Dedifferentiated amniotic fluid mesenchymal stem cell (primary cell): ENCODE measurements around the gene ATP6V0B.

Source experiments
- DNase-seq: peaks from one replicate; pipeline ENCODE4 v3.0.0-alpha.2; 2016; ENCODE audit errors: extremely low spot score

Gene ATP6V0B

GRCh38 chr1:43969746-43970466 lies 4.9 kb upstream of the ATP6V0B start, which contains the start of gene DPH2:
DPH2 (plus strand) TSS chr1:43970010; CDS start chr1:43970176, 166 bp downstream.
- DNase-seq: peak; percentile 97

- DNase-seq: no peak
These were observed 4.3 kb upstream of the ATP6V0B start for GRCh38 chr1:43970502-43970901.

GRCh38 chr1:43970911-43971310 lies 3.8 kb upstream of the ATP6V0B start:
- DNase-seq: no peak

GRCh38 chr1:43971336-43971980 lies 3.3 kb upstream of the ATP6V0B start:
- no peak for DNase-seq

GRCh38 chr1:43973981-43974442 lies 748 bp upstream of the ATP6V0B start:
- no peak for DNase-seq

DNA sequence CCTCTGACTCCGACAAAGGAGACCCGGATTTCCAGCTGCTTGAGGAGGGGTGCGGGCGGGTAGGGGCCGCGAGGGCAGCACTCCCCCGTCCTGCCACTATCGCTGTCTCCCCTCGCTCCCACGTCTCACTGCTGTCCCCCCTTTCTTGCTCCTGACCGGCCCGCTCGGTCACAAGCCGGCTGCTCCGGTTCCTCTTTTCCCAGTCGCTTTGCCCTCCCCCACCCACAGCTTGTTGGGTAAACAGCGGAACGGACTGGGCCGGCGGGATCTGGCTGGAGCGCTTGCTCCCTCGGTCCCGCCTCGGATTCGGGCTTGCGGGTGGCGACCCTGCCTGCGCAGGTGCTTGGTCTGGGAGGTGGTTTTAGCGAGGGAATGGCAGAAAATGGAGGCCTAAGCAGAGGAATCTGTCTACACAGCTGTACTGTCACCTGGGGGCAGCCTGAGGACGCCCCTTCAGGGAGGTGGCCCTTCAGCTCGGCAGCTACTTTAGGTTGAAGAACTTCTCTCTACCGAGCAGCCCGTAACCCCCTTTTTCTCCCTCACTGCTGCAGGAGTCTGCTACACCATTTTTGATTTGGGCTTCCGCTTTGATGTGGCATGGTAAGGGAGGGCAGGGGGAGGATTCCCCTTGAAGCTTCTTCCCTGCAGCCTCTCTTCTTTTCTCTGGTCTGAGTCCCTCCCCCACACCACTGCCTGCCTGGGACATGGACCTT lies 645 bp downstream of the ATP6V0B start:
- DNase-seq: no peak

DNA sequence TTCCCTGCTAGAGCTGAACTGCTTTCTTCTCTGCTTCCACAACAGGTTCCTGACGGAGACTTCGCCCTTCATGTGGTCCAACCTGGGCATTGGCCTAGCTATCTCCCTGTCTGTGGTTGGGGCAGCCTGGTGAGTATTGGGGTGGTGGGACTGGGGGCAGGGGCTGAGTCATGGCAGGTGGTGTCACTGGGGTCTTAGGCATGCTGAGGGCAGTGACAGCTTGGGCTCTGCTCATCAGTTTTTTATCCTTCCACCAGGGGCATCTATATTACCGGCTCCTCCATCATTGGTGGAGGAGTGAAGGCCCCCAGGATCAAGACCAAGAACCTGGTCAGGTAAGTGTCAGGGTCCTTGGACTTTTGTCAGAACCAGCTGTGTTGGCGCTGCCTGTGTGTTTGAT lies 1.3 kb downstream of the ATP6V0B start:
- DNase-seq: no peak

DNA sequence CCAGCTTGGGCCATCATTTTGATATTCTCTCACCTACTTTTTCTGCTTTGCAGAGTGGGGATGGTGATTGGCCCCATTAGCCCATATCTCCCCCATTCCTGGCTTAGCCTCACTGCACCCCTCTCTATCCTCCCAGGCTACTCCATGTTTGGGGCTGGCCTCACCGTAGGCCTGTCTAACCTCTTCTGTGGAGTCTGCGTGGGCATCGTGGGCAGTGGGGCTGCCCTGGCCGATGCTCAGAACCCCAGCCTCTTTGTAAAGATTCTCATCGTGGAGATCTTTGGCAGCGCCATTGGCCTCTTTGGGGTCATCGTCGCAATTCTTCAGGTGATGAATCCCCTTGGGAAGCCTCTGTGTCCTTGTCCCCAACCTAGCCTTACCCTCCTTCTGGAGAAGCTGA lies 2.1 kb downstream of the ATP6V0B start:
- no peak for DNase-seq

GRCh38 chr1:43977376-43978263 lies 2.9 kb downstream of the ATP6V0B start:
- DNase-seq: no peak

- no peak for DNase-seq
These were observed 3.4 kb downstream of the ATP6V0B start for GRCh38 chr1:43978264-43978550.

DNA sequence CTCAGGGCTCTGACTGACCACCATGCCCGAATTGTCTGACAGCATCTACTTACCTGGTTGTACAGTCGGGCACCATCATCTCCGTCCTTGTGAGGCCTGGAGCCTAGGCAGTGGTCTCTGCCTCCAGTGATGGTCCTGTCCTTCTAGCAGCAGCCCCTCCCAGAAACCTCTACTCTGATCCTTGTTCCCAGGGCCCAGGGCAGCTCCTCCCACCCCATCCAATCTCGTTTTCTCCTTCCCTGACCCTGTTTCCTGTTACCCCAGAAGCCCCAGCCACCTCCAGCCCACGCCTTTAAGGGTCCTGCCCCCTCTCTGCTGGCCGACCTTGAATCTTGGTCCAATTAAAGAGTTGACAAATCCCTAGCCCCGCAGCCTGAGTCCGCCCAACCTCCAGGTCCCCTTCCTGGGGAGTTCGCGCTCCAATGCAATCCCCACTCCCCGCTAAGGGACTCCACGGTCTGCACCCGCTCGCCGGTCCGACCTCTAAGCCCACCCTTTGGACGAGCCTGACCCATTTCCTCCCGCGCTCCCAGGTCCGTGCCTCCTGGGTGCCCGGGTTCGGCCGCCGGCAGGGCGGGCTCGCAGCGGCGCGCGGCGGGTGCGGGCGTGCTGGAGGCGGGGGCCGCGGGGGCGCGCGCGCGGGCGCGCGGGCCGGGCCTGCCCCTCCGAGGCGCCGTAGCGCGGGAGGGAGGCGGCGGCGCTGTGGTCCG lies 3.9 kb downstream of the ATP6V0B start, which contains the start of gene B4GALT2:
Gene B4GALT2 (plus strand): TSS at position 660 of the 710 bp plus-strand sequence. CDS start 1,951 bp downstream, outside the sequence.
- DNase-seq: no peak

DNA sequence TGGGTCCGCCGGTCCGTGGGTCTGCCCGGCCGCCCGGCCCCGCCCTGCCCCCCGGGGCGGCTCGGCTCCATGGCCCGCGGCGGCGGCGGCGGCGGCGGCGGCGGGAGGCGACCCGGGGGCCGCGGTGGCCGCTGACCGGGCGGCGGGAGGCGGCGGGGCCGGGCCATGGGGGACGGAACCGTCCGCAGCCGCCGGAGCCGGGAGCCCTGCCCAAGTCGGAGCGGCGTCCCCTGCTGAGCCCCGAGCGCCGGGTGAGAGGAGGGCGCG lies 4.4 kb downstream of the ATP6V0B start:
- DNase-seq: no peak

DNA sequence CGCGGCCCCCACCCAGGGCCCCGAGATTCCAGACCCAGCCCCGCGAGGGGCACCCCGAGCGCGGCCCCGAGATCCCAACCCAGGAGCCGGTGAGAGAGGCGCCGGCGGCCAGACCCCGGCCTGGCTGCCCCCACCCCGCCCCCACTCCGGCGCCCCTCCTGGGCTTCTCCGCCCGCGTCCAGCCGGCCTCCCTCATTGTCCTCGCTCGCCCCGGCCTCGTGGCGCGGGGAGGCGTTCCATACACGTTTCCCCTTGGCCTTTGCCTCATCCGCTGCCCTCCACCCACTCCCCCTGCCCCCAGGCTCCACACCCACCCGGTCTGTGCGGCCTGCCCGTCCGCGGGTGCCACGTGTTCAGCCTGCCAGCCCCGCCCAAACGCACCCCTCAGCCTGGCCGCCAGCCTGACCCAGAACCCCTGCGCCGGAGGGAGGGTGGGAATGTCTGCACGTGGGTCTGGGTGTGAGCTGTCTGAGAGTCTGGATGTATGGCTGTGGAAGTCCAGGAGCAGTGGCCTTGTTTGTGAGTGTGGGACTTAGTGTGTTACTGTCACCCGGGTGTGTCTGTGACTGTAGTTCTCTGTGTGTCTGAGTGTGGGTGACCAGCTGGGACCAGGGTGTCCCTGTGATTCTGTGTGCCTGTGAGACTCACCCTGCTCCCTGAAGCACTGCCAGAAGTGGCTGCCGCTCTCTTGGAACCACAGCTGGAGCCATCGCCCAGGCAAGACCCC lies 4.9 kb downstream of the ATP6V0B start:
- DNase-seq: no peak

DNA sequence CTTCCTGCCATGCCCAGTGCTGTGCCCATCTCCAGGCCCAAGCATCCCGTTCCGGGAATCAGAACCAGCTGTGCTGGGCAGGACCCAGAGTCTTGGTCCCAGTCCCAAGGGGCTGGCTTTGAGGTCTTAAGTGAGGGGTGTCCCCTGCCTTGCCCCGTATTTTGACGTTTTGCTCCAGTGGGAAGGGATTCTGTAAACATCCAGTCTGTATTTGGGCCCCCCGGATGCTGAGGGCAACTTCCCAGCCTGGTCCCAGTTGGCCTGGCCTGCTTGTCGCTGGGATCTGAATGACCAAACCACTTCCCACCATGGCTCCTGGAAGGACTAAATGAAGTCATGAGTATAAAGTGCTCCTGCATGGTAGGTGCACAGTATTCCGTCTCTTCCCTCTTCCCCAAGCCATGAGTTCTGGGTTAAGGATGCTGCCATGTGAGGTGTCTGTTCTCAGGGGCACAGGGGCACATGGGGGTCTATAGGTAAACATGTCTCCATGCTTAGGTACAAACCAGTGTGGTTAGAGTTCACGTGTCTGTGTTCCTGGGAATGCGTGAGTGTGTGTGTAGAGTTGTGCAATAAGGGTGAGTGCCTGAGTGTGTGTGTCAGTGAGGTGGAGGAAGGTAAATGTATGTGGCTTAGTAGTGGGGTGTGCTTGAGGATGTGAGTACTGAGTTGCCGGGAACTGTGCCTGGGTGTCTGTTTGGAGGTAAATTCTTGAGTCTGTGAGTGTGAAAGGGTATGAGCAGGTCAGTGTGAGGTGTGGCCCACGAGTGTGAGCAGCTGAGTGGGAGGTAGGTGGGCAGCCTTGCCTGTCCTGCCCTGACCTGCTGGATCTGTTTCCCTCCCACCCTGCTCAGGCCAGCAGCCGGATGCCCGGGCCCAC lies 5.7 kb downstream of the ATP6V0B start:
- no peak for DNase-seq

DNA sequence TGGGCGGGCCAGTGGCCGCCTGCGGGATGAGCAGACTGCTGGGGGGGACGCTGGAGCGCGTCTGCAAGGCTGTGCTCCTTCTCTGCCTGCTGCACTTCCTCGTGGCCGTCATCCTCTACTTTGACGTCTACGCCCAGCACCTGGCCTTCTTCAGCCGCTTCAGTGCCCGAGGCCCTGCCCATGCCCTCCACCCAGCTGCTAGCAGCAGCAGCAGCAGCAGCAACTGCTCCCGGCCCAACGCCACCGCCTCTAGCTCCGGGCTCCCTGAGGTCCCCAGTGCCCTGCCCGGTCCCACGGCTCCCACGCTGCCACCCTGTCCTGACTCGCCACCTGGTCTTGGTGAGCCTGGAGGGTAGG lies 6.4 kb downstream of the ATP6V0B start:
- no peak for DNase-seq

GRCh38 chr1:43981636-43982035 lies 6.9 kb downstream of the ATP6V0B start:
- no peak for DNase-seq

DNA sequence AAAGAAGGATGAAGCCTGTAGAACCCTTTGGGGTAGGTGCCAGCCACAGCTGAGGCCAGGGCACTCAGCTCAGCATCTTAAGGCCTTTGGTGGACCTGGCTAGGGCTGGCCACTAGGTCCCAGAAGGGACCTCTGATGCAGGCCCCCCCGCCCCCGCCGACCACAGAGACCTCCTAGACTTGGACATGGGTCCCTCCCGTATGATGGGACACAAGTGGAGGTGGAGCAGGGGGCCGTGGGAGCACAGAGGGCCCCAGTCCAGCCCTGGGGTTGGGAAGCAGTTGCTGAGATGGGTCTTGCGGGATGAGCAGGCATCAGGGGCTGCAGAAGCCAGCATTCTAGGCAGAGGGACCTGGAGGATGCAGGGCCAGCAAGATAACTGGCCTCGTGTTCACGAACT lies 7.5 kb downstream of the ATP6V0B start:
- DNase-seq: no peak

DNA sequence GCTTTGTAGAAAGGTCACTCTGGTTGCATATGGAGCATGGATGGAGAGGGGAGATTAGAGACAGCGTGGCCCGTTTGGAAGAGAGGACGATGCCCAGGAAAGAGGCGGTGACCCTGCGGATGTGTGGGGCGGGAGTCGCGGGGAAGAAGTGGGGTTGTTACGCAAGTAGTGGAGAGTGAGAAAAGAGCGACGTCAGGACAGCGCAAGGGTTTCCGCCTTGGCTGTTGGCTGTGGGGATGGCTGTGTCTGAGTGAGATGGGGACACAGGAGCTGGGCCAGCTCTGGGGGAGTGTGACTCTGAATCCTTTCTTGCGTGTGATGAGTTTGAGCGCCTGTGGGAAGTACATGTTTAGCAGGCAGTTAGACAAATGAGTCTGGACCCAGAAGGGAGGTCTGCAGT lies 8.0 kb downstream of the ATP6V0B start:
- DNase-seq: no peak

GRCh38 chr1:43983253-43983899 lies 8.6 kb downstream of the ATP6V0B start:
- no peak for DNase-seq
